Activated naive CD8-positive, alpha-beta T cell treated with anti-CD3 and anti-CD28 coated beads, Interleukin-2, amount 50 U/mL, for 24 hours (primary cell): Measurements from ENCODE around the gene CXCR5.

Source experiments
- ATAC-seq: fragments of 150-1000 bp; cut with Tn5 transposase; one replicate; pipeline ENCODE4 v1.10.0; 2021
- DNase-seq: peaks from one replicate; pipeline ENCODE4 v3.0.0; 2021
- H3K27ac Mint-ChIP-seq: one replicate; pipeline ENCODE4 v1.8.0; 2021; ENCODE audit warnings: mild to moderate bottlenecking, mixed read lengths
- H3K27me3 Mint-ChIP-seq: one replicate; pipeline ENCODE4 v1.8.0; 2021; ENCODE audit warnings: mixed read lengths
- H3K36me3 Mint-ChIP-seq: one replicate; pipeline ENCODE4 v1.8.0; 2021; ENCODE audit warnings: low read depth, mixed read lengths
- H3K4me1 Mint-ChIP-seq: one replicate; pipeline ENCODE4 v1.8.0; 2021; ENCODE audit warnings: mixed read lengths
- H3K4me3 Mint-ChIP-seq: one replicate; pipeline ENCODE4 v1.8.0; 2021; ENCODE audit warnings: mild to moderate bottlenecking, moderate library complexity, mixed read lengths
- H3K9me3 Mint-ChIP-seq: one replicate; pipeline ENCODE4 v1.8.0; 2021; ENCODE audit warnings: mixed read lengths

CXCR5 gene

GRCh38 chr11:118910309-118911112 is 26.8 kb downstream of the CXCR5 start:
- ATAC-seq (no peak), DNase-seq (no peak)
- Mint-ChIP-seq H3K27ac (peak overlapping the region; percentile 97), H3K36me3 (peaks cover 9% of the 10 kb centered on the region), H3K4me1 (peaks cover 71% of the 10 kb centered on the region), H3K27me3 (no peaks in the 10 kb centered on the region), H3K9me3 (no peaks in the 10 kb centered on the region), H3K4me3 (peak overlapping the region; percentile 81)

GRCh38 chr11:118911113-118911879 is 27.6 kb downstream of the CXCR5 start:
- no peak for DNase-seq
- no peaks in the 10 kb centered on the region for H3K27me3 Mint-ChIP-seq
- H3K27ac Mint-ChIP-seq, result peak overlapping the region; percentile 97
- no peaks in the 10 kb centered on the region for H3K9me3 Mint-ChIP-seq
- peak; percentile 0 for ATAC-seq
- peaks cover 9% of the 10 kb centered on the region for H3K36me3 Mint-ChIP-seq
- H3K4me3 Mint-ChIP-seq, result peak overlapping the region; percentile 81
- H3K4me1 Mint-ChIP-seq, result peaks cover 79% of the 10 kb centered on the region

- ATAC-seq, result peak; percentile 60
Measured at GRCh38 chr11:118911880-118912741, 28.4 kb downstream of the CXCR5 start.

GRCh38 chr11:118912742-118913410 is 29.2 kb downstream of the CXCR5 start:
- peaks cover 83% of the 10 kb centered on the region for H3K4me1 Mint-ChIP-seq
- DNase-seq, result peak; percentile 60
- peak overlapping the region; percentile 81 for H3K4me3 Mint-ChIP-seq
- H3K36me3 Mint-ChIP-seq, result no peaks in the 10 kb centered on the region
- H3K9me3 Mint-ChIP-seq, result no peaks in the 10 kb centered on the region
- no peak for ATAC-seq
- H3K27me3 Mint-ChIP-seq, result no peaks in the 10 kb centered on the region
- peak overlapping the region; percentile 97 for H3K27ac Mint-ChIP-seq

More at GRCh38 chr11:118911880-118912741, 28.4 kb downstream of the CXCR5 start:
- Mint-ChIP-seq H3K36me3 (peaks cover 5% of the 10 kb centered on the region), H3K27me3 (no peaks in the 10 kb centered on the region), H3K9me3 (no peaks in the 10 kb centered on the region), H3K4me3 (peak overlapping the region; percentile 81), H3K27ac (peak overlapping the region; percentile 97), H3K4me1 (peaks cover 82% of the 10 kb centered on the region)
- DNase-seq, result peak; percentile 87

GRCh38 chr11:118913411-118914125 is 29.9 kb downstream of the CXCR5 start:
- Mint-ChIP-seq H3K9me3 (no peaks in the 10 kb centered on the region), H3K27me3 (no peaks in the 10 kb centered on the region), H3K4me1 (peaks cover 85% of the 10 kb centered on the region), H3K27ac (peak overlapping the region; percentile 97), H3K4me3 (peak overlapping the region; percentile 81), H3K36me3 (no peaks in the 10 kb centered on the region)
- ATAC-seq, result no peak
- DNase-seq, result peak; percentile 62

GRCh38 chr11:118914178-118914918 is 30.7 kb downstream of the CXCR5 start:
- peak overlapping the region; percentile 97 for H3K27ac Mint-ChIP-seq
- no peaks in the 10 kb centered on the region for H3K27me3 Mint-ChIP-seq
- peak overlapping the region; percentile 67 for H3K4me3 Mint-ChIP-seq
- ATAC-seq (peak; percentile 30), DNase-seq (peak; percentile 77)
- no peaks in the 10 kb centered on the region for H3K9me3 Mint-ChIP-seq
- no peaks in the 10 kb centered on the region for H3K36me3 Mint-ChIP-seq
- H3K4me1 Mint-ChIP-seq, result peaks cover 84% of the 10 kb centered on the region

GRCh38 chr11:118914987-118915386 is 31.3 kb downstream of the CXCR5 start:
- Mint-ChIP-seq H3K27me3 (no peaks in the 10 kb centered on the region), H3K27ac (peak overlapping the region; percentile 97), H3K36me3 (no peaks in the 10 kb centered on the region), H3K4me3 (peak overlapping the region; percentile 67), H3K4me1 (peaks cover 88% of the 10 kb centered on the region), H3K9me3 (no peaks in the 10 kb centered on the region)
- DNase-seq (no peak), ATAC-seq (no peak)

- H3K36me3 Mint-ChIP-seq, result no peaks in the 10 kb centered on the region
- H3K9me3 Mint-ChIP-seq, result no peaks in the 10 kb centered on the region
- no peaks in the 10 kb centered on the region for H3K27me3 Mint-ChIP-seq
- DNase-seq (no peak), ATAC-seq (no peak)
- H3K4me3 Mint-ChIP-seq, result peak overlapping the region; percentile 67
- peaks cover 92% of the 10 kb centered on the region for H3K4me1 Mint-ChIP-seq
- H3K27ac Mint-ChIP-seq, result peak overlapping the region; percentile 97
Measured at GRCh38 chr11:118915396-118915795, 31.7 kb downstream of the CXCR5 start.

- no peak for DNase-seq
- peaks cover 95% of the 10 kb centered on the region for H3K4me1 Mint-ChIP-seq
- H3K9me3 Mint-ChIP-seq, result no peaks in the 10 kb centered on the region
- no peaks in the 10 kb centered on the region for H3K36me3 Mint-ChIP-seq
- H3K27me3 Mint-ChIP-seq, result no peaks in the 10 kb centered on the region
- ATAC-seq, result no peak
- peak overlapping the region; percentile 97 for H3K27ac Mint-ChIP-seq
- no peak overlapping the region for H3K4me3 Mint-ChIP-seq
Measured at GRCh38 chr11:118915941-118916841, 32.5 kb downstream of the CXCR5 start.

- Mint-ChIP-seq H3K4me3 (peak overlapping the region; percentile 88), H3K36me3 (no peaks in the 10 kb centered on the region)
Measured at GRCh38 chr11:118916842-118917388, 33.2 kb downstream of the CXCR5 start.

GRCh38 chr11:118917481-118918127 is 33.9 kb downstream of the CXCR5 start:
- H3K4me3 Mint-ChIP-seq, result peak overlapping the region; percentile 88
- DNase-seq (peak; percentile 61), ATAC-seq (peak; percentile 45)
- H3K27ac Mint-ChIP-seq, result peak overlapping the region; percentile 97
- H3K4me1 Mint-ChIP-seq, result peaks cover 88% of the 10 kb centered on the region
- H3K36me3 Mint-ChIP-seq, result no peaks in the 10 kb centered on the region
- H3K9me3 Mint-ChIP-seq, result no peaks in the 10 kb centered on the region
- H3K27me3 Mint-ChIP-seq, result no peaks in the 10 kb centered on the region

More at GRCh38 chr11:118916842-118917388, 33.2 kb downstream of the CXCR5 start:
- Mint-ChIP-seq H3K27me3 (no peaks in the 10 kb centered on the region), H3K4me1 (peaks cover 95% of the 10 kb centered on the region), H3K27ac (peak overlapping the region; percentile 97), H3K9me3 (no peaks in the 10 kb centered on the region)
- ATAC-seq (no peak), DNase-seq (no peak)
